ENCODE measurements around the gene RASSF4.

RASSF4 gene

GRCh38 chr10:44916429-44916828 lies 43.2 kb upstream of the RASSF4 start:
- DNase-seq (ENCODE audit: extremely low read depth, low read depth): no peak
- TF ChIP-seq CTCF (IDR thresholded peaks at IDR 0.05; ENCODE audit: low read depth, low read length): no peak

GRCh38 chr10:44917848-44918247 lies 41.8 kb upstream of the RASSF4 start:
- no peak for TF ChIP-seq CTCF (IDR thresholded peaks at IDR 0.05; ENCODE audit: low read depth, low read length)
- DNase-seq (ENCODE audit: extremely low read depth, low read depth): no peak

GRCh38 chr10:44920252-44920651 lies 39.4 kb upstream of the RASSF4 start:
- no peak for DNase-seq (ENCODE audit: extremely low read depth, low read depth)
- TF ChIP-seq CTCF (IDR thresholded peaks at IDR 0.05; ENCODE audit: low read depth, low read length): no peak

- DNase-seq (ENCODE audit: extremely low read depth, low read depth): no peak
- TF ChIP-seq CTCF (IDR thresholded peaks at IDR 0.05; ENCODE audit: low read depth, low read length): no peak
Observed at GRCh38 chr10:44921061-44921460, 38.5 kb upstream of the RASSF4 start.

- TF ChIP-seq CTCF (IDR thresholded peaks at IDR 0.05; ENCODE audit: low read depth, low read length): no peak
- DNase-seq (ENCODE audit: extremely low read depth, low read depth): no peak
Observed at GRCh38 chr10:44921506-44921905, 38.1 kb upstream of the RASSF4 start.

- no peak for DNase-seq (ENCODE audit: extremely low read depth, low read depth)
- no peak for TF ChIP-seq CTCF (IDR thresholded peaks at IDR 0.05; ENCODE audit: low read depth, low read length)
Observed at GRCh38 chr10:44922021-44922420, 37.6 kb upstream of the RASSF4 start.

GRCh38 chr10:44922796-44923545 lies 36.6 kb upstream of the RASSF4 start:
- no peak for TF ChIP-seq CTCF (IDR thresholded peaks at IDR 0.05; ENCODE audit: low read depth, low read length)
- no peak for DNase-seq (ENCODE audit: extremely low read depth, low read depth)
